ENCODE measurements around the gene IER3.
"Not testable (repeated sequence)": the region's sequence is repeated elsewhere in the genome, so short reads cannot be mapped to it uniquely, and the experiment has no call there.

The IER3 gene

GRCh38 chr6:30747300-30747687, 2.9 kb upstream of the IER3 start:
- DNase-seq = no peak

GRCh38 chr6:30743099-30744053, 971 bp downstream of the IER3 start:
- no peak for DNase-seq

- DNase-seq = peak; percentile 90
Observed at GRCh38 chr6:30742316-30743098, 1.8 kb downstream of the IER3 start, which contains the start of gene FLOT1. Gene FLOT1, minus strand, starts transcription at chr6:30742687. Its CDS starts 498 bp downstream, at chr6:30742189.

GRCh38 chr6:30741789-30742315, 2.5 kb downstream of the IER3 start:
- no peak for DNase-seq

- no peak for DNase-seq
Observed at GRCh38 chr6:30741063-30741779, 3.1 kb downstream of the IER3 start.

GRCh38 chr6:30740540-30740870, 3.8 kb downstream of the IER3 start:
- DNase-seq = no peak

- no peak for DNase-seq
Observed at GRCh38 chr6:30738532-30738931, 5.8 kb downstream of the IER3 start.

GRCh38 chr6:30735668-30736314, 8.6 kb downstream of the IER3 start:
- no peak for DNase-seq

GRCh38 chr6:30732237-30732943, 12.0 kb downstream of the IER3 start:
- DNase-seq = no peak

GRCh38 chr6:30730601-30731435, 13.5 kb downstream of the IER3 start:
- DNase-seq = peak; percentile 43

GRCh38 chr6:30727920-30728553, 16.3 kb downstream of the IER3 start:
- no peak for DNase-seq

- no peak for DNase-seq
Observed at GRCh38 chr6:30726506-30727413, 17.6 kb downstream of the IER3 start.

GRCh38 chr6:30725713-30726505, 18.4 kb downstream of the IER3 start:
- DNase-seq = no peak

- no peak for DNase-seq
Observed at GRCh38 chr6:30724906-30725667, 19.3 kb downstream of the IER3 start.

- DNase-seq = not testable (repeated sequence)
Observed at GRCh38 chr6:30723843-30724741, 20.3 kb downstream of the IER3 start.

GRCh38 chr6:30723159-30723842, 21.0 kb downstream of the IER3 start:
- not testable (repeated sequence) for DNase-seq

Data from GF-D8 (cell line).